Stimulated activated CD4-positive, alpha-beta T cell treated with anti-CD3 and anti-CD28 coated beads, Interleukin-2, amount 100 ng/mL, for 48 hours (primary cell): ENCODE results near the gene RYR2.
"Not testable (repeated sequence)": the region's sequence is repeated elsewhere in the genome, so short reads cannot be mapped to it uniquely, and the experiment has no call there.

Experiments
- DNase-seq, 2 donors: peaks; one replicate each; pipeline ENCODE4 v3.0.0-alpha.2; 2020

The RYR2 gene

DNA sequence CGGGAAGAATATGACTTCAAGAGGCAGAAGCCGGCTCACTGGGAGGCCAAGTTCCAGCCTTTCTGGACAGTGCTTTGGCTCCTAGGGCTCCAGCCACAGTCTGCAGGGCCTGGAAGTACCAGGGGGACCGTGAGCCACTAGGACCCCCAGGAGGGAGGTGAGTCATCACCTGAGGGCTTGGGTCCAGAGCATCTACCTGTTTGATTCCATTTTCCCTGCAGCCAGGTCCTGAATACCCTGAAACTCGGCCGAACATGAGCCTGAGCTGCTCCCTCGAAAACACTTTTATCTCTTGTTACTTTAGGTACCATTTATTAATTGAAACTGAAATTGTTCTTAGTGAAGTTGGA lies 164.1 kb downstream of the RYR2 start:
- no peak for DNase-seq

DNA sequence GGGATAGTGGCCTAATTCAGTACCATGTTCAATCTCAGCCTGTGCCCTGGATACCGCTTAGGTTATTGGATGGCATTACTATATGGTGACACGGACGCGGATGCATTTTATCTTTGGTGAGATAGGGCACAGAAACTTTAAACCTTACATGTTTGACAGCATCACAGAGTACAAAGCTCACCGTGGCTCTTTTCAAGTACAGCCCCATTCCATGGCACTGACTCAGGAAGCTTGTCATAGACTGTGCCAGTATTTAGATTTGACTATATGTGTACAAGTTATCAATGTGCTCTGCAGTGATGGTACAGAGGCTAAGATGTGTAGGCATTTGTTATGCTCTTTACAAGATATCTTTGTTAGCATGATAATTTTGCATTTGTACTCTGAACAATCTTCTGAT lies 169.0 kb downstream of the RYR2 start:
- no peak for DNase-seq

DNA sequence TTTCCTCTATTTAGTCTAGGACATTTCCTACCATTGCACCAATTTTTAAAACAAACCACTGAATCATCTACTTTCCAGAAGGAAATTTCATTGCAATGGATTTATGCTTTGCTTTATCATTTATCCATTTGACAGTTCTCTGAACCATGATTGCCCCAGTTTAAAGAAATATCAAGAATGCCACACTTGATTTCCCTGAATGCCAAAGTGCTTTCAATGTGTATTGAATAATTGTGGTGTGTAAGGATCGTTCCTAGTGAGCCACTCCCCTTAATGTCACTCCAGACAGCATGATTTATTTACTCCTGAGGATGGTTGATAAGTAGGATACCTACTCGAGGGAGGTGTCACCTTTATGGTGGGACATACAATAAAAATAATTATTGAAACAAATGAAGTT lies 169.6 kb downstream of the RYR2 start:
- no peak for DNase-seq

DNA sequence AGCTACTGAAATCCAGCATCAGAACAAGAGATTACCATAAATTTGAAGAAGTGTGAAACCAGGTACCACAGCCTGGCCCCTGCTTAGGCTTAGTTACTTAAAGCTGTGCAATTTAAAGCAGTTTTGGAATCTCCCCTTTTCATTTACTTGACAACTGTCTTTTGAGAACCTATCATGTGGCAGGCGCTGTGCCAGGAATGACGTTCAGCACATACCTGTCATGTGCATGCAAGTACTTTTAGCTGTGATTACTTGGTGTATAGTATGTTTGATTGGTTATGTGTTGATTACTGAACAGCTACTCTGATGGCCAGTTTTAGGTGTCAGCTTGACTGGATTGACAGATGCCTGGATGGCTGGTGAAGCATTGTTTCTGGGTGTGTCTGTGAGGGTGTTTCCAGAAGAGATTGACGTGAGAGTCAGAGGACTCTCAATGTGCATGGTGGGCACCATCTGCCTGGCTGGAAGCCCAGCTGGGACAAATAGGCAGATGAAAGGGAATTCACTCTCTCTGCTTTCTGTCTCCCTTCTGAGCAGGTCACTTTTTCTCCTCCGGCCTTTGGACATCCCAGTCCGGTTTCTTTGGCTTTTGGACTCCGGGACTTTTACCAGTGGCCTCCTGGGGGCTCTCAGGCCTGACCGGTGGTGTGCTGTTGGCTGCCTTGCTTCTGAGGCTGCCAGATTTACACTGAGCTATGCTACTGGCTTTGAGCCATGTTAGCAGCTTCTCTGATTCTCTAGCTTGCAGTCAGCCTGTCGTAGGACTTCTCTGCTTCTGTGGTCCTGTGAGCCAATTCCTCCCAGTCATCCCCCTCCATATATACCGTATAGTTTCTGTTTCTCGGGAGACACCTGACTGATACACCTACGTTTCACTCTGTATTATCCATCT lies 178.0 kb downstream of the RYR2 start:
- no peak for DNase-seq

DNA sequence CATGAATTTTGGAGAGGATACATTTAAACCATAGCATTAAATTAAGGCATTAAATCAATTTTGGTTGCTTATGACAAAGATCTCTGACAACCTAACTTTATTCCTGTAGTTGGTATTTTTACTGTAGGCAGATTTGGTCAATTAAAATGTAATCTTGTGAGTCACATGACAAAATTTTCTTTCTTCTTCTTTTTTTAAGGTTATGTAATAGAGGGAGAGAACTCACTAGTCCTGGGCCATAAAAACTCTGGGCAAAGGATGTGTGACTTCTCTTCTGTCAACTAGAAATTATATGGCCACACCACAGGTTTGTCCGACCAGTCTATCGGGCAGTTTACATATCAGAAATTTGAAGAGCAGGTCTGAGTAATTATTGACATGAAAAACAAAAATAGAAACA lies 181.4 kb downstream of the RYR2 start:
- no peak for DNase-seq

DNA sequence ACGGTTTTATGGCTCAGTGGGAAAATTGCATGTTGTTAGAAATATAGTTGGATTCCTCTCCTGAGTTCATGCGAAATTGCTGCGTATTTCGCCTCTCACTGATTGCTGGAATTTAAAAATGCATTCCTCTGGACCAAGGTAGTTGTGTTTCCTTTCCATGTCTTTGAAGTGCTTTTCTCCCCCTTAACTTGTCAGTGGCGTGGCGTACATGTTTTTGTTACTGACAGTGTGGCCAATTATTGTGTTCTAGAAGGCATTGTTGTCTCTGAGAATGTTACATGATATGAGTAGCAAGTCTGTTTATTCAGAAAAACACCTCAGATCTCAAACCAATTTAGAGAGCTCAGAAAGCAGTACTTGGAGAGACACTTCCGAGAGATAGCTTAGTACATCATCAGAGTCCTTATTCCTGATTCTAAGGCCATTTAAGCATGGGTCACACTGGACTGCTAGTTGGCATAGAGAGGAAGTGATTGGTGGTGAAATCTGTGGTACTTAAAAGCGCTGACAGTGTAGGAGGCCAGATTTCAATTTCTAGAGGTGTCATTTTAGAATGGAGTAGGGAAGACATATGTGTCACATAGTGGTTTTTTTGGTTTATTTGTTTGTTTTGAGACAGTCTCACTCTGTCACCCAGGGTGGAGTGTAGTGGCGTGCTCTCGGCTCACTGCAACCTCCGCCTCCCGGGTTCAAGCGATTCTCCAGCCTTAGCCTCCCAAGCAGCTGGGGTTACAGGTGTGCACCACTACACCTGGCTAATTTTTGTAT lies 184.4 kb downstream of the RYR2 start:
- DNase-seq, result no peak

DNA sequence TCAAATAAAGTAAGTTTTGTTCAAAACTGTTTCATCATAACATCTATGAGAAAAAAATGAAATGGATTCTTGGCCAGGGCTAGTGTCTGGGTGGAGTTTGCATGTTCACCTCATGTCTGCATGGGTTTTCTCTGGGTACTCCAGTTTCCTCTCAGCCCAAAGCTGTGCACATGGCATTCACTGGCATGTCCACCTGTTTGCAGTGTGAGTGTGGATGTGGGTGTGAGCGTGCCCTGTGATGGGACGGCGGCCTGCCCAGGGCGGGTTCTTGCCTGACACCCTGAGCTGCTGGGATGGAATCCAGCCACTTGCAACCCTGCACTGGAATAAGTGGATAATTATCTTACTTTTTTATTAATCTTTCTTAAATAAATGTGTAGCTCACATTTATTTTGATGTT lies 185.5 kb downstream of the RYR2 start:
- DNase-seq, result no peak

DNA sequence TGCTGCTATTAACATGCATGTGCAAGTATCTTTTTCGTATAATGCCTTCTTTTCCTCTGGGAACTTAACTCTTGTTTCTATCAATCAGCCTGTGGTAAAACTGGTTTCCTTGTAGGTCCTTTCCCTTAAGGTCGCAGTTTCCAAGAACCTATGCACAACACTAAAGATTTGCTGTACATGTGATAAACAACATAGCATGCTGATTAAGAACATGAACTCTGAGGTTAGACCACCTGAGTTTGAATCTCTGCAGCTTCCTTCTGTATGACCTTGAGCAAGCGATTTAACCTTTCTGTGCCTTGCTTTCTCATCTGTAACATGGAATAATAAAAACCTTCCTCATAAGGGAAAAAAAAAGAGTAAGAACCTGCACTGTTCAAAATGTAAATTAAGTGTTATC lies 186.4 kb downstream of the RYR2 start:
- no peak for DNase-seq

DNA sequence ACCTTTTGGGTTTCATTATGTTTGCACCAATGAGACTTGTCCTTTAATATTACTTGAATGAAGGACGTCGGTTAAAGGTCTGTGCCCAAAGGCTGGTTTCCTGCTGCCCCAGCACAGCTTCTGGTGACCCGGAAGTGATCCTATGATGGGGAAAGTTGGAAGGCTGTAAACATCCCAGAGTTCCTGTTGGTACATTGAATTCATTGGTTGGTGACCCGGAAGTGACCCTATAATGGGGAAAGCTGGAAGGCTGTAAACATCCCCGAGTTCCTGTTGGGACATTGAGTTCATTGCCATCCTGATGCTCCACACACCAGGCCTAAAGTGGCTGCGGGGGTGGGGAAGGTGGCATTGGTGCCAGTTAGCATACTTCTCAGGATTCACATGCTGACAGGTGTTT lies 187.3 kb downstream of the RYR2 start:
- DNase-seq, result no peak

DNA sequence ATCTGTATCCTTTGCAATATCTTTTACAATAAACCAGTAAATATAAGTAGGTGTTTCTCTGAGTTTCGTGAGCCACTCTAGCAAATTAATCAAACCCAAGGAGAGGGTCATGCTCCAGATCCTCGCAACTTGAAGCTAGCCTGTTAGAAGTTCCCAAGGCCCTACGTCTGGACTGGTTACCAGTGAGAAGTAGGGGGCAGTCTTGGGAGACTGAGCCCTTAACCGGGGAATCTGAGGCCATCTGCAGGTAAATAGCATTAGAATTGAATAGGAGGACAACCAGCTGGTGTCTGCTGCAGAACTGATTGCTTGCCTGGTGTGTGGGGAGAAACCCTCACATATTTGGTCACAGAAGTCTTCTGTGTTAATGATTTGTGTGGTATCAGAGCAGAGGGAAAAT lies 190.5 kb downstream of the RYR2 start:
- DNase-seq, result no peak

DNA sequence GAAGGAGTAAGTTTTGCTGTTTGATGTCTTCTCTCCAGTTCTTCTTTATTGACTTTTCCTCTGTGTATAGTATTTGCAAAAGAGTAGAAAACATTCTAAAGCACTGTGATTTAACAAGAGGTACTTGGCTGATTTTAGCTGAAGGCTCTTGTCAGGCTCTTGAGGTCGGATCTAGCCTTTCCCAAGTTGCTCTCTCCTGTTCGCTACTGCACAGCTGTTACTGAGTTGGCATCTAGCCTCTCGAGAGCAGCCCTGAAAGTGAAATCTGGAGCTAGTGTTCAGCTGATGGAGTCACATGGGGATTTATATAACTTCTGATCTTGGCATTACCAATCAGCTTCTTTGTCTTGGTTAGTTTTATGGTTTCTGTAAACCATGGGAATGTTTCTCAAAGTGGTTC lies 193.1 kb downstream of the RYR2 start:
- DNase-seq, result no peak

DNA sequence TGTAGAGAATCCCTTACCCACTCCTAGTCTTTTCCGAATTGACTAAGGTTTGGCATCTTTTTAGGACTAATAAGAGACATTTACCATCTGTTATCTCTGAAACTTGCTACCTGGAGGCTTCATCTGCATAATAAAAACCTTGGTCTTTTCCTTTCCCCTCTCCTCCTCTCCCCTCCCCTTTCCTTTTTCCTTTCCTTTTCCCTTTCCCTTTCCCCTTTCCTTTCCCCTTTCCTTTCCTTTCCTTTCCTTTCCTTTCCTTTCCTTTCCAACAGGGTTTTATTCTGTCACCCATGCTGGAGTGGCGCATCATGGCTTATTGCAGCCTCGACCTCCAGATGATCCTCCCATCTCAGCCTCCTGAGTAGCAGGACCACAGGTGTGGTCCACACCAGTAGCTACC lies 195.7 kb downstream of the RYR2 start:
- no peak for DNase-seq

DNA sequence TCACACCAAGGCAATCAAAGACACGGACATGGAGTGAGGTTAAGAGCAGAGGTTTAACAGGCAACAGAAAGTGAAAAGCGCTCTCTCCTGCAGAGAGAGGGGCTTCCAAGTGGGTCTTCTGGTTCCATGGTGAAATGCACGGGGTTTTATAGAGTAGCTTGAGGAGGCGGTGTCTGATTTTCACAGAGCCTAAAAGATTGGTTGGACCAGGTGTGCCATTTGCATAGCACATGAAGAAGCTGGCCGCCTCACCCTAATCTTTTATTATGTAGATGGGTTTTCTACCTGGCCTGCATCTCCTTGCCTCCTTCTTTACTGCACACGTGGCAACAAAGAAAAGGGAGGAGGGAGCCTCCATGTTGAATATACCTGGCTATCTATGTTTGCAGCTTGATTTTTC lies 197.3 kb downstream of the RYR2 start:
- no peak for DNase-seq

DNA sequence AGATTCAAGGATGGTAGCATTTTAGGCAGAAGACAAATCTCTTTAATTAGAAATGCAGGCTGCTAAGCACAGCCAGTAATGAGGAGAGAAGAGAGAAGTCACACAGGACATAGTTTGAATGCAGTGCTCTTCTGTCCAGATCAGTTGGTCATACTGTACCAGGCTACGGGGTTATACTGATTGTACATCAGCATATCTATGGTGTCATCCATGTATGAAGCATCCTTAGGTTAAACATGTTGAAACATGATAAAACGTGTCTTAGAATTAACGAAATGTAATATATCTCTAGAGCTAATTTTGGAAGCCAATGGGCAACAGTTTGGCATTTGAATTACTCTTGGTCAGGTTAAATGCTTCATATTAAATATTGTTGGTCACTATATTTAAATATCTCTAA lies 199.1 kb downstream of the RYR2 start:
- DNase-seq, result no peak

DNA sequence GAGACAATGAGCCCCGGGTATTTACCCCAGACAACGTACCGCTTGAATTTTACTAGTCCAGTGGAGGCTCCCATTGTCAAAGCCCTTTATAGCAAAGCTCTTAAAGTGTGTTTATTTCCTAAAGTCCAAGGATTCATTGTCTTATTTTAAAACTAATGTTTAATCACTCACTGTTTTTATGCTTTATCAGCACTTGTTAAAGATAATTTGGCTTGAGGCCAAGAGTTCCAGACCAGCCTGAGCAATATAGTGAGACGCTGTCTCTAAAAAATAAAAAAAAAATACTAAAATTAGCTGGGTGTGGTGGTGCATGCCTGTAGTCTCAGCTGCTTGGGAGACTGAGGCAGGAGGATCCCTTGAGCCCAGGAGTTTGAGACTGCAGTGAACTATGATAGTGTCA lies 202.8 kb downstream of the RYR2 start:
- no peak for DNase-seq

DNA sequence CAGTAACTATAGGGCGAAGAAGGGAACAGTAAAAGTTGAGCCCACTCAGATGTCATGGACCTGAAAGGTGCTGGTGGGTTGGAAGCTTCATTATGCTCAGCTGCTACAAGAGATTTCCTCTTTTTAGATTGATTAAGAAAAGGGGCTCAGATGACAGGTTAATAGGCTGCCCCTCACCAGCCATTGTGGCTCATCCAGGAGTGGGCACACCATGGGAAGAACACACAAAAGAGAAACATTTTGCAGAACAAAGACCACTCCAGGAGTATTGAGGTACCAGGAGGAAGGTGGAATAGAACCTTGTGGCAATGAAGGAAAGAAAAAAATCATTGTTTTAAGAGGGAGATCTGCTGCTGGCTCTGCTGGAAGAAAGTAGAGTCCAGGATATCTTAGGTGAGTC lies 205.5 kb downstream of the RYR2 start:
- no peak for DNase-seq

DNA sequence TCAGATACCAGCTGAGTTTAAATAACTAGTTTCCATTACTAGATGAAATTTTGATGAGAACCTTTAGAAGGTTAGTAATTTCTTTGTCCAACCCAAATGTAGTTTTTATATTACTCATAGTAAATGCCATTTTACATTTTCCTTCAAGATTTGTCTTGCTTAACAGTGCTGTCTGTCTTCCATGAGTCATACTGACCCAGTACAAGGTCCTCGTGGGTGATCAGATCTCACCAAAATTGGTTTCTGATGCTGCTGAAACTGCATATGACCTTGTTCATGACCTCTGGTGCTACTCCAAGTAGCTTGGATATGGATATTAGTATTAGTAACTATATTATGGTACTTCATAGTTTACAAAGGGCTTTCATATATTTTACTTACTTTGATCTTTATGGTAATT lies 207.1 kb downstream of the RYR2 start:
- no peak for DNase-seq

DNA sequence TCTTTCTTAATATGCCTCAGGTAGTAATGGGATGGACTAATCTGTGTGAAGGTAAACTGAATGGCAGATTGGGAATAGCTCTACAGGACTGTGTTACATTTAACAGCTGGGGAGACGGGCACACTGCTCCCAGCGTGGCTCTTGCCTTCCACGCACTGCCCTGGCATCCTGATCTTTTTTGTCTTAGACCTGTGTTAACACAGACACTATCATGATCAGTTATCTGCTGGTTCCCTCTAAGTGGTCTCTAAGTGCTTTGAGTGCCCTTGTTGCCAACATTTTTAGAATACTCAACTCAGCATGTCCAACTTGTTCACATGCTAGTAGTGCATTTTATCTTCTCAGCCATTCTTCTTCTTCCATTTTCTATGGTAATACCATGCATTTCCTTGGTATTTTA lies 208.1 kb downstream of the RYR2 start:
- no peak for DNase-seq

DNA sequence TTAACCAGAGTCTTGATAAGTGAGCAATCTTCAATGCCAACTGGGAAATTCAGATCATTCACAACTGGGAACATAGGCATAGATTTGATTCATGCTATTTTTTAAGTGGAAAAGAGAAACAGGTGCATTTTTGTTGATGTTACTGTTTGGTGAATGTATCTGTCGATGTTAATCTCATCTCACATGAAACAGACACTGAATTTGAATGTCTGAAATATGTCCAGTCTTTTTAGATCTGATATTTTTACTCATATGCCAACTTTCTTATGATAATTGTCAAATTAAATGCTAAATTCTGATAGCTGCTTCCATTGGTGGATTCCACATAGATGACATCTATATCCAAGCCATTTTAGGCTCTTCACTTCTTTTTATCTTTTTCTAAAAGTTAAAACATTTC lies 213.1 kb downstream of the RYR2 start:
- no peak for DNase-seq

DNA sequence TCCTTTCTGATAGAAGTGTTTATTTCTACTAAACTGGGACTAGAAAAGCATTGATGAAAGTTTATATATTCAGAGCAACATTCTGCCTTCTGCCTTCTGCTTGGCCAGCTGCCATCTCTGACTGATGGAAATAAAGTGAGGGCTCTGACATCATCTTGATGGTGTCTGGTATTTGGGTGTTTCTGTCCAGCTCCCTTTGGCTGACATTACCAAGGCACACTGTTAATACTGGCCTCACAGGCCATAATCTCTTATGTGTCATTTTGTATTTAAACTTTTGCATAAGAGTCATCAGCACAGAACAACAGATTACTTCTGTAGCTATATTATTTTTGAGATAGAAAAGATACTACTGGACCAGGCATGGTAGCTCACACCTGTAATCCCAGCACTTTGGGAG lies 216.9 kb downstream of the RYR2 start:
- no peak for DNase-seq

DNA sequence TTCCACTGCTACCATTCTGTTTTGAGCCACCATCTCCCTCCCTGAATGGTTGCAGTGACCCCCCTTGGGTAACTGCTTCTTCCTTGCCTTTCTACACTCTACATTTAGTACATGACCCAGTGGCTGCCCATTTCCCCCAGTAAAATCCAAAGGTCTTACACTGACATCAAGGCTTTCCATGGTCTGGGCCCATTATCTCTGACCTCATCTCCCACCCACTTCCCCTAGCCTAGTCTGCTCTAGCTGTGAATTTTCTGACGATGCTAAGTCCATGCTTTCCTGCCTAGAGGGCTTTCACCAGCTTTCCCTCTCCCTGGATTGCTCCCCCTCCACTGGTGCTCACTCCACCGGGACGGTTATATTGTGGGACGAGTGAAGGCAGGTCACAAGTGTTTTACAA lies 219.2 kb downstream of the RYR2 start:
- DNase-seq, result no peak

DNA sequence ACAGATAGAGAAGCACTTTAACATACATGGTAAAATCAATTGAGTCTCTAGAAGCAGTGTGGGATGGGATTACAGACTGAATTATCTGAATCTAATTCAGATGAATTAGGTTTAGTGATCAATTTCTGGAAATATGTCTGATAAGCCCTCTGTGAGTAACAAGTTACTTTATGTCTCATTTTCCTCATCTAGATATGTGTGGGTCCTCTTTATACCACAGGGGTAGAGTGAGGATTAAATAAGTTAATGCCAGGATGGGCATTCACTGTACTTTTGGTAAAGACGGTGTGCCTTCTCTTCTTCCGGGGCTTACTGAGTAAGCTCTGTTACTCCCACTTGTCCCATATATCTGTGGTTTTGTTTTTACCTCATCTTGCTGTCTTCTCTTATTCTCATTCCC lies 225.8 kb downstream of the RYR2 start:
- DNase-seq, result no peak

DNA sequence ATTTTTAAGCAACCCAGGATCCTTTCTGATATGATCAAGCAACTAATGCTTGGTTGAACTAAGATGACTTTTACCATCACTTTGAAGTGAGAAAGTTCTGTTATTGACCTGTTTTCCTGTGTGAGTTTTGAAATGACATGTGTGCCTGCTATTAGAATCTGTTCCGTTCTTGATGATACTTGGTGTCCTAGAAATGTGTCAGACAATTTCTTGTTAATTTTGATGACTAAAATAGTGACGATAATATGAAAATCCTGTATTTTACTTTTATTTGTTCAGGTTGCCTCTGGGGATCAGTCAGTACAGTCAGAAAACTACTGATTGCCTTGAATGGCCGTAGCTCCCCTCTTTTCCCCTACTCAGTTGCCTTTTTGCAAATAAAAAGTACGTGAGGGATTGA lies 228.0 kb downstream of the RYR2 start:
- DNase-seq, result no peak

DNA sequence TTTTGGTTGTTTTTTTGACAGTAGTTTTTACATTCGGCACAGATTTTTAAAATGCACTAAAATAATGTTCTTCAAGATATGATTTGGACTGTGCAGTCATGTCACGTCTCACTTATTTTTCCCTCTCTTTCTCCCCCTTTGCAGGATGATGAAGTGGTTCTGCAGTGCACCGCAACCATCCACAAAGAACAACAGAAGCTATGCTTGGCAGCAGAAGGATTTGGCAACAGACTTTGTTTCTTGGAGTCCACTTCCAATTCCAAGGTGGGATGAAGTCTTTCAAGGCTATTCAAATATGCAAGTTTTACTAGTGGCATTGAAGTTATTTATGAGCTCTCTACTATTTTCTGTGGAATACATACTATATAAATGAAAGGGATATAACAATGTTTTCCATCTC lies 228.4 kb downstream of the RYR2 start:
- no peak for DNase-seq

DNA sequence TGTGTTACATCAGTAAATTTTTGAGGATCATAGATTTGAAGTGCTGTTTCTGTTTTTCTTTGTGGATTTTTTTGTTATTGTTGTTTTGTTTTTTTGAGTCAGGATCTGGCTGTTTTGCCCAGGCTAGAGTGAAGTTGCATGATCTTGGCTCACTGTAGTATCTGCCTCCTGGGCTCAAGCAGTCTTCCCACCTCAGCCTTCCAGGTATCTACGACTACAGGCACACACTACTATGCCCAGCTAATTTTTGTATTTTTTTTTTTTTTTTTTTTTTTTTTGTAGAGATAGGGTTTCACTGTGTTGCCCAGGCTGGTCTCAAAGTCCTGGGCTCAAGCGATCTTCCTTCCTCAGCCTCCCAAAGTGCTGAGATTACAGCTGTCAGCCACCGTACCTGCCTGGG lies 236.0 kb downstream of the RYR2 start:
- not testable (repeated sequence) for DNase-seq
